Right atrium auricular region (tissue), 2 donors: ENCODE measurements around the gene COQ9. TPM values are rescaled to one million over a fixed set of nuclear protein-coding genes. Genes with fewer than 3 reads are reported as not detected.

Source experiments
- DNase-seq: peaks from one replicate; pipeline ENCODE4 v3.0.0-alpha.2; 2019; ENCODE audit warnings: low spot score
- H3K27ac ChIP-seq, 2 donors: fragments of 200-600 bp; sonication (generic); 1 replicate in 1 of 2; 2 replicates in 1 of 2; pipeline ENCODE4 v1.5.1; 2016 to 2019
- H3K27me3 ChIP-seq, 2 donors: fragments of 200-600 bp; sonication (generic); one replicate each; pipeline versions ENCODE4 v1.5.1 to v1.6.0; 2017 to 2019
- H3K36me3 ChIP-seq: fragments of 200-600 bp; sonication (generic); one replicate; pipeline ENCODE4 v1.5.1; 2016
- H3K4me1 ChIP-seq, 2 donors: fragments of 200-600 bp; sonication (generic); one replicate each; pipeline versions ENCODE4 v1.5.1 to v1.6.0; 2017 to 2019
- H3K4me3 ChIP-seq, 2 donors: fragments of 200-600 bp; sonication (generic); 1 replicate in 1 of 2; 2 replicates in 1 of 2; pipeline ENCODE4 v1.5.1; 2017 to 2019; ENCODE audit warnings: mild to moderate bottlenecking in 1 of 2, moderate library complexity in 1 of 2
- H3K9me3 ChIP-seq, 2 donors: fragments of 200-600 bp; sonication (generic); one replicate each; pipeline ENCODE4 v1.5.1; 2019
- CTCF ChIP-seq, 2 donors: fragments of 200-600 bp; sonication (generic); IDR thresholded peaks; one replicate each; pipeline ENCODE4 v1.5.1; 2019; ENCODE audit warnings: antibody characterized with exemption in 2 of 2
- total RNA-seq, 2 donors: library from RNA; depleted of rRNA; stranded (reverse); fragments of >200 nt; gene quantifications; one replicate each; pipeline ENCODE4 v1.1.0, GENCODE V29; 2016

Gene COQ9
- total RNA-seq, 2 donors from 2014 or later = 106 to 153 TPM

- Histone ChIP-seq H3K9me3 (no peaks in the 10 kb centered on the region), H3K27me3 (no peaks in the 10 kb centered on the region), H3K4me1 (peaks cover 0 to 28% of the 10 kb centered on the region in 2 donors), H3K36me3 (peaks cover 81% of the 10 kb centered on the region), H3K4me3 (no peak overlapping the region), H3K27ac (no peak overlapping the region)
- TF ChIP-seq CTCF (IDR thresholded peaks at IDR 0.05) = no peak
- DNase-seq = no peak
Measured at GRCh38 chr16:57471209-57471608, 23.9 kb downstream of the COQ9 start.

GRCh38 chr16:57471852-57472664 is 24.8 kb downstream of the COQ9 start:
- DNase-seq = no peak

GRCh38 chr16:57472665-57473060 is 25.4 kb downstream of the COQ9 start:
- no peak for DNase-seq
- no peak for TF ChIP-seq CTCF (IDR thresholded peaks at IDR 0.05)
- Histone ChIP-seq H3K36me3 (peaks cover 70% of the 10 kb centered on the region), H3K9me3 (no peaks in the 10 kb centered on the region), H3K27me3 (no peaks in the 10 kb centered on the region), H3K4me1 (peaks cover 0 to 41% of the 10 kb centered on the region in 2 donors), H3K4me3 (no peak overlapping the region), H3K27ac (no peak overlapping the region)

More at GRCh38 chr16:57471852-57472664, 24.8 kb downstream of the COQ9 start:
- no peak overlapping the region for H3K27ac ChIP-seq
- no peaks in the 10 kb centered on the region for H3K9me3 ChIP-seq
- TF ChIP-seq CTCF (IDR thresholded peaks at IDR 0.05) = no peak
- H3K27me3 ChIP-seq = no peaks in the 10 kb centered on the region
- peaks cover 0 to 35% of the 10 kb centered on the region in 2 donors for H3K4me1 ChIP-seq
- no peak overlapping the region for H3K4me3 ChIP-seq
- peaks cover 73% of the 10 kb centered on the region for H3K36me3 ChIP-seq

- H3K4me3 ChIP-seq = no peak overlapping the region
- H3K9me3 ChIP-seq = no peaks in the 10 kb centered on the region
- no peaks in the 10 kb centered on the region for H3K27me3 ChIP-seq
- TF ChIP-seq CTCF (IDR thresholded peaks at IDR 0.05) = no peak
- H3K27ac ChIP-seq = no peak overlapping the region
- H3K4me1 ChIP-seq = peaks cover 0 to 47% of the 10 kb centered on the region in 2 donors
- DNase-seq = no peak
- peaks cover 64% of the 10 kb centered on the region for H3K36me3 ChIP-seq
Measured at GRCh38 chr16:57473176-57473840, 26.0 kb downstream of the COQ9 start.

GRCh38 chr16:57473906-57474305 is 26.6 kb downstream of the COQ9 start:
- Histone ChIP-seq H3K27ac (no peak overlapping the region), H3K9me3 (no peaks in the 10 kb centered on the region), H3K4me1 (peaks cover 0 to 53% of the 10 kb centered on the region in 2 donors), H3K4me3 (no peak overlapping the region), H3K27me3 (no peaks in the 10 kb centered on the region), H3K36me3 (peaks cover 58% of the 10 kb centered on the region)
- no peak for DNase-seq
- no peak for TF ChIP-seq CTCF (IDR thresholded peaks at IDR 0.05)
